Measurements from ENCODE around the gene NFIC.
"Not testable (repeated sequence)": the region's sequence is repeated elsewhere in the genome, so short reads cannot be mapped to it uniquely, and the experiment has no call there.

The NFIC gene

GRCh38 chr19:3387645-3388589 lies 21.5 kb downstream of the NFIC start:
- H3K4me3 ChIP-seq (ENCODE audit: low read length): no peak overlapping the region
- no peak for TF ChIP-seq CTCF (IDR thresholded peaks at IDR 0.05; ENCODE audit: insufficient read depth, low read depth, low read length, missing control alignments)
- DNase-seq (ENCODE audit: low read depth): peak; percentile 67

- DNase-seq (ENCODE audit: low read depth): no peak
- no peak for TF ChIP-seq CTCF (IDR thresholded peaks at IDR 0.05; ENCODE audit: insufficient read depth, low read depth, low read length, missing control alignments)
- H3K4me3 ChIP-seq (ENCODE audit: low read length): no peak overlapping the region
Observed at GRCh38 chr19:3389446-3389778, 23.0 kb downstream of the NFIC start.

GRCh38 chr19:3389876-3390371 lies 23.5 kb downstream of the NFIC start:
- DNase-seq (ENCODE audit: low read depth): no peak
- H3K4me3 ChIP-seq (ENCODE audit: low read length): no peak overlapping the region
- no peak for TF ChIP-seq CTCF (IDR thresholded peaks at IDR 0.05; ENCODE audit: insufficient read depth, low read depth, low read length, missing control alignments)

- not testable (repeated sequence) for DNase-seq (ENCODE audit: low read depth); H3K4me3 ChIP-seq (ENCODE audit: low read length)
Observed at GRCh38 chr19:3391911-3392310, 25.5 kb downstream of the NFIC start.

DNA sequence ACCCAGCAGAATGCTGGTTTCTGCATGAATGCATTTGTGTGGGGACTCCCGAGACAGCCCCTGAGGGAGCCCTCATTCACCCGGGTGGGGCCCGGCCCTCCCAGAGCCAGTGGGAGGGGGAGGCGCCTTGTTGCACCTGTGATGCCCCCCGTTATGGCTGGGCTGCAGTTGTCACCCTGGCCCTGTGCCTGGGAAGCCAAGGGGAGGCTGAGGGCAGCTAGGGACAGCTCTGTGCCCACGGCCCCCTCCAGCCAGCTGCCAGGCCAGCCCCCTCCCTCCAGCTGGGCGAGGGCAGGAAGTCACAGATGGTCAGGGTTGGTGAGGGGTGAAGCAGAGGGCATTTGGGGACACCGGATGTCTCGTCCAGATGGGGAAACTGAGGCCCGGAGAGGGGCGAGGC lies 26.1 kb downstream of the NFIC start:
- no peak for DNase-seq (ENCODE audit: low read depth)
- no peak overlapping the region for H3K4me3 ChIP-seq (ENCODE audit: low read length)
- TF ChIP-seq CTCF (IDR thresholded peaks at IDR 0.05; ENCODE audit: insufficient read depth, low read depth, low read length, missing control alignments): no peak

GRCh38 chr19:3396881-3397265 lies 30.5 kb downstream of the NFIC start:
- no peak for DNase-seq (ENCODE audit: low read depth)
- no peak overlapping the region for H3K4me3 ChIP-seq (ENCODE audit: low read length)
- TF ChIP-seq CTCF (IDR thresholded peaks at IDR 0.05; ENCODE audit: insufficient read depth, low read depth, low read length, missing control alignments): no peak

DNA sequence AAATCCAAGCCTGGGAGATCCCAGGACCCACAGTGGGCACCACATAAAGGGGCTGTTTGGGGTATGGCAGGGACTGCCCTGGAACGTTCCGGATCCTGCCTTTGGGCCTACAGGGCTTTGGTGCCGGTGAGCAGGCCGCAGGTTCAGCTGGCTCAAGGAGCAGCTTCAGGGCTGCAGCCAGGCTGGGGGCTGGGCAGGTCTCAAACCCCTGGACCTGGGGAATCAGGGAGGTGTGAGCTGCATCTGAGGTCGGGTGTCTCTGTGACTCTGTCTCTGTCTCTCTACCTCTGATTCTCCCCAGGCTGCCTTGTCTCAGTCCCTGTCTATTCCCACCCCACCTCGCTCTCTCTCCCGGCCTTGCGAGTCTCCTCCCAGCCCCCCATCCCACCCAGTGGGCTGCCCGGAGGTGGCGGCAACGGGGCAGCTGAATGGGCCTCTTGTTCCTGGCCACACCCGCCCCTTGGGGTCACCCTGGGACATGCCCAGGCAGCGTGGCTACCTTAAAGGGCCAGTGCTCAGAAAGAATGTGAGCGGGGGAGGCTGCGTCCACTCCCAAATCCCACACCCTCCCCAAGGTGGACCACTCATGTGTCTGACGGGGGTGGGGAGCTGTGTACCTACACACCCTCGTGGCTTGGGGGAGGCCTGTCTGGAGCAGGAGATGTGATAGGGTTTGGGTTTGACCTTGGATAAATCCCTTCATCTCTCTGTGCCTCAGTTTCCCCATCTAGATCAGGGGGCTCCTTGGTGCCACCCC lies 31.1 kb downstream of the NFIC start:
- TF ChIP-seq CTCF (IDR thresholded peaks at IDR 0.05; ENCODE audit: insufficient read depth, low read depth, low read length, missing control alignments): no peak
- H3K4me3 ChIP-seq (ENCODE audit: low read length): no peak overlapping the region
- DNase-seq (ENCODE audit: low read depth): peak; percentile 34

Measured in epithelial cell of esophagus (primary cell).